Caco-2 (cell line): Measurements from ENCODE around the gene ANK3. TPM values are rescaled to one million over a fixed set of nuclear protein-coding genes. Genes with fewer than 3 reads are reported as not detected.

Source experiments
- BruUV-seq: library from RNA; stranded (reverse); fragments of 400-500 nt; replicated peaks from 2 replicates; lab custom pipeline; 2021; lab: Mats Ljungman, UMichigan
- CTCF ChIA-PET: fragments of 300-600 bp; sonication (Branson Sonifier 250); formaldehyde crosslinking; loops from one replicate; lab custom pipeline; 2022; ENCODE audit warnings: antibody characterized with exemption; lab: Charles Lee
- POLR2A ChIA-PET: fragments of 300-600 bp; sonication (Branson Sonifier 250); formaldehyde crosslinking; loops from one replicate; lab custom pipeline; 2022; ENCODE audit warnings: antibody characterized with exemption; lab: Charles Lee
- DNase-seq, 2 experiments: peaks; one replicate each; pipeline versions ENCODE4 v3.0.0 to v3.0.0-alpha.2; 2020 to 2022
- H3K27me3 ChIP-seq: replicated peaks from 2 replicates; pipeline ENCODE4 v1.6.0; 2011; ENCODE audit warnings: low read length; ENCODE audit not compliant: control insufficient read depth, insufficient read depth
- H3K36me3 ChIP-seq: 2 replicates; pipeline ENCODE4 v1.5.1; 2011; ENCODE audit warnings: low read length; ENCODE audit not compliant: control insufficient read depth, insufficient read depth
- H3K4me1 ChIP-seq: fragments of 250-450 bp; sonication (Bioruptor Pico); 2 replicates; pipeline ENCODE4 v1.5.1; 2020; ENCODE audit warnings: mild to moderate bottlenecking
- H3K4me3 ChIP-seq: 2 replicates; pipeline ENCODE4 v1.5.1; 2011; ENCODE audit warnings: low read depth, mild to moderate bottlenecking, control low read depth, low read length
- H3K9me3 ChIP-seq: fragments of 250-450 bp; sonication (Bioruptor Pico); 2 replicates; pipeline ENCODE4 v1.5.1; 2020; ENCODE audit warnings: mild to moderate bottlenecking, moderate library complexity
- H3K27ac Mint-ChIP-seq: one replicate; pipeline ENCODE4 v1.8.0; 2022; ENCODE audit warnings: mixed read lengths; ENCODE audit not compliant: unreplicated experiment
- H3K27me3 Mint-ChIP-seq: one replicate; pipeline ENCODE4 v1.8.0; 2022; ENCODE audit warnings: mixed read lengths; ENCODE audit not compliant: insufficient read depth, unreplicated experiment
- H3K36me3 Mint-ChIP-seq: one replicate; pipeline ENCODE4 v1.8.0; 2022; ENCODE audit warnings: mild to moderate bottlenecking, mixed read lengths; ENCODE audit not compliant: insufficient read depth, unreplicated experiment
- H3K4me1 Mint-ChIP-seq: one replicate; pipeline ENCODE4 v1.8.0; 2022; ENCODE audit warnings: low read depth, mixed read lengths; ENCODE audit not compliant: unreplicated experiment
- H3K4me3 Mint-ChIP-seq: one replicate; pipeline ENCODE4 v1.8.0; 2022; ENCODE audit warnings: mild to moderate bottlenecking, moderate library complexity, mixed read lengths; ENCODE audit not compliant: unreplicated experiment
- H3K9me3 Mint-ChIP-seq: one replicate; pipeline ENCODE4 v1.8.0; 2022; ENCODE audit warnings: mixed read lengths; ENCODE audit not compliant: unreplicated experiment
- intact Hi-C: fragments of 100-400 bp; cut with micrococcal nuclease; formaldehyde crosslinking; loops from one replicate; pipeline ENCODE4 v1.10.0; 2022; ENCODE audit not compliant: unreplicated experiment
- total RNA-seq: library from RNA; stranded (reverse); gene quantifications from 2 replicates; pipeline ENCODE4 v1.2.3, GENCODE V29; 2022
- TF ChIP-seq, protein P1 (sequence below), 2 experiments: fragments of 200-600 bp in 1 of 2; IDR thresholded peaks; 1 replicate in 1 of 2; 2 replicates in 1 of 2; pipeline versions ENCODE4 v1.5.1 to v1.8.0; 2011 to 2022; ENCODE audit warnings: antibody characterized with exemption in 1 of 2, control low read depth in 1 of 2, inconsistent platforms in 1 of 2, low read depth in 1 of 2, low read length in 1 of 2, mild to moderate bottlenecking in 1 of 2, moderate library complexity in 1 of 2; ENCODE audit not compliant: insufficient read depth in 1 of 2, severe bottlenecking in 1 of 2, unreplicated experiment in 1 of 2

Gene ANK3
- total RNA-seq, 1 experiment from 2014 or later: 46.7 TPM

DNA sequence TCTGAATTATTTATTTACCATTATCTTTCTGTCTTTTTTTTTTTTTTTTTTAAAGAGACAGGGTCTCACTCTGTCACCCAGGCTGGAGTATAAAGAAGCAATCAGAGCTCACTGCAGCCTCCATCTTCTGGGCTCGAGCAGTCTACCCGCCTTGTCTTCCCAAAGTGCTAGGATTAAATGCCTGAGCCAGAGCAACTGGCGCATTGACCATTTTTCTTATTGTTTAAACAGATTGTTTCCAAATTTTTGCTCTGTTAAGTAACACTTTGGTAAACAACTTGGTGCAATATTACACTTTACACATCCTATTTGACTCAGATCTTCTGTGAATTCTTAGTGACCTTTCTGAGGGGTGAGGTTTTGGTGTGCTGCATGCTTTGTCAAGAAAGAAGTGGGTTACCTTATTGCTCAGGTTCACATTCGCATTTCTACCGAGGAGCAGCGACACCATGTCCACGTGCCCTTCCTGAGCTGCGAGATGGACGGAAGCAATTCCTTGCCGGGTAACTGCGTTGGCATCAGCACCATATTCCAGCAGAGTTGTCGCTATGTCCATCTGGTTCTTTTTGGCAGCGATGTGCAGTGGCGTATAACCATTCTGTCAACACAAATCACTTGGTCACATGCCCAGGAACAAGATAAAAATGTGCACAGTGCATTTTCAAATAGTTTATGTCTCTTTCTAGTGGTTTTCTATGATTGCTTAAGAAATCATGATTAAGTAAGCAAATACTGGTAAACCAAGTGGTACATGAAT is 203.2 kb downstream of the ANK3 start:
- H3K36me3 ChIP-seq: no peaks in the 10 kb centered on the region
- H3K27me3 ChIP-seq: no peaks in the 10 kb centered on the region
- Mint-ChIP-seq H3K4me1 (peaks cover 7% of the 10 kb centered on the region), H3K27me3 (no peaks in the 10 kb centered on the region), H3K4me3 (no peak overlapping the region), H3K9me3 (no peaks in the 10 kb centered on the region), H3K36me3 (no peaks in the 10 kb centered on the region), H3K27ac (no peak overlapping the region)
- no peak for DNase-seq
- TF ChIP-seq, protein P1, sequence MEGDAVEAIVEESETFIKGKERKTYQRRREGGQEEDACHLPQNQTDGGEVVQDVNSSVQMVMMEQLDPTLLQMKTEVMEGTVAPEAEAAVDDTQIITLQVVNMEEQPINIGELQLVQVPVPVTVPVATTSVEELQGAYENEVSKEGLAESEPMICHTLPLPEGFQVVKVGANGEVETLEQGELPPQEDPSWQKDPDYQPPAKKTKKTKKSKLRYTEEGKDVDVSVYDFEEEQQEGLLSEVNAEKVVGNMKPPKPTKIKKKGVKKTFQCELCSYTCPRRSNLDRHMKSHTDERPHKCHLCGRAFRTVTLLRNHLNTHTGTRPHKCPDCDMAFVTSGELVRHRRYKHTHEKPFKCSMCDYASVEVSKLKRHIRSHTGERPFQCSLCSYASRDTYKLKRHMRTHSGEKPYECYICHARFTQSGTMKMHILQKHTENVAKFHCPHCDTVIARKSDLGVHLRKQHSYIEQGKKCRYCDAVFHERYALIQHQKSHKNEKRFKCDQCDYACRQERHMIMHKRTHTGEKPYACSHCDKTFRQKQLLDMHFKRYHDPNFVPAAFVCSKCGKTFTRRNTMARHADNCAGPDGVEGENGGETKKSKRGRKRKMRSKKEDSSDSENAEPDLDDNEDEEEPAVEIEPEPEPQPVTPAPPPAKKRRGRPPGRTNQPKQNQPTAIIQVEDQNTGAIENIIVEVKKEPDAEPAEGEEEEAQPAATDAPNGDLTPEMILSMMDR (IDR thresholded peaks at IDR 0.05; ENCODE audit: insufficient read depth in 1 of 2, low read depth in 1 of 2, low read length in 1 of 2, severe bottlenecking in 1 of 2, unreplicated experiment in 1 of 2): no peak
- BruUV-seq: no TSS peak
- intact Hi-C loops: no loop called here
- ChIA-PET POLR2A (no interaction called here), CTCF (interaction anchor here (0.6 to 2.1 kb wide), 3 partner anchors 23 to 121 kb away, joined by 4 to 7 read pairs (median 4); no protein-coding TSS in a partner anchor)
- H3K4me1 ChIP-seq: no peaks in the 10 kb centered on the region
- peaks cover 11% of the 10 kb centered on the region for H3K9me3 ChIP-seq
- H3K4me3 ChIP-seq: no peak overlapping the region

GRCh38 chr10:60185421-60185820 is 204.3 kb downstream of the ANK3 start:
- Mint-ChIP-seq H3K27ac (no peak overlapping the region), H3K4me1 (peaks cover 7% of the 10 kb centered on the region), H3K36me3 (no peaks in the 10 kb centered on the region), H3K9me3 (no peaks in the 10 kb centered on the region), H3K4me3 (no peak overlapping the region), H3K27me3 (no peaks in the 10 kb centered on the region)
- POLR2A ChIA-PET: no interaction called here
- intact Hi-C loops: no loop called here
- CTCF ChIA-PET: interaction anchor here (2.1 kb wide), 1 partner anchor 24 kb away, joined by 7 read pairs; no protein-coding TSS in a partner anchor
- DNase-seq: no peak
- Histone ChIP-seq H3K4me3 (no peak overlapping the region), H3K27me3 (no peaks in the 10 kb centered on the region), H3K9me3 (peaks cover under 1% of the 10 kb centered on the region), H3K4me1 (no peaks in the 10 kb centered on the region), H3K36me3 (no peaks in the 10 kb centered on the region)
- BruUV-seq: no TSS peak
- TF ChIP-seq, protein P1 (IDR thresholded peaks at IDR 0.05; ENCODE audit: insufficient read depth in 1 of 2, low read depth in 1 of 2, low read length in 1 of 2, severe bottlenecking in 1 of 2, unreplicated experiment in 1 of 2): no peak

DNA sequence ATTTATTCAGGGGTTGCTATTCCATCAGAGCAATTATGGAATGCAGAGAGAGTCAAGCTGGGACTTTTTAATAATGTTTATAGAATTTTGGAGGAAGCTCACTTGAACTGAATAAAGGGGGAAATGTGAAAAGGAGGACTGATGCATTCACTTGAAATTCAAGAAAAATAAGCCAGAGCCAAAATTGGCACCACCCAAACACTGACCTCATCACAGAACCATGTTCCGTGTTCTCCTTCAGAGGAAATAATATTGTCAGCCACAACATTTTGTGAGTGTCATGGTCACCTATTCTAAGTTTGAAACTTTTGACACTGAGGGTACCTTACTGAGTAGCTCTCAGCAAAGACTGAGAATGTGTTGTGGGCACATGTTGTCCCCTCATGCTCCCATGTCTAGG is 207.0 kb downstream of the ANK3 start:
- H3K9me3 Mint-ChIP-seq: no peaks in the 10 kb centered on the region
- intact Hi-C loops: no loop called here
- DNase-seq: no peak
- H3K9me3 ChIP-seq: no peaks in the 10 kb centered on the region
- H3K36me3 ChIP-seq: no peaks in the 10 kb centered on the region
- no peak overlapping the region for H3K4me3 ChIP-seq
- H3K27me3 ChIP-seq: no peaks in the 10 kb centered on the region
- no peaks in the 10 kb centered on the region for H3K27me3 Mint-ChIP-seq
- TF ChIP-seq, protein P1 (IDR thresholded peaks at IDR 0.05; ENCODE audit: insufficient read depth in 1 of 2, low read depth in 1 of 2, low read length in 1 of 2, severe bottlenecking in 1 of 2, unreplicated experiment in 1 of 2): no peak
- H3K36me3 Mint-ChIP-seq: no peaks in the 10 kb centered on the region
- CTCF ChIA-PET: no interaction called here
- H3K4me1 ChIP-seq: peaks cover 3% of the 10 kb centered on the region; the same call in 1 of the 2 replicates
- POLR2A ChIA-PET: no interaction called here
- no peak overlapping the region for H3K27ac Mint-ChIP-seq
- BruUV-seq: no TSS peak
- H3K4me3 Mint-ChIP-seq: no peak overlapping the region
- peaks cover 6% of the 10 kb centered on the region for H3K4me1 Mint-ChIP-seq
